H1 (cell line): ENCODE results near the gene UBE2E2. TPM values are rescaled to one million over a fixed set of nuclear protein-coding genes. Genes with fewer than 3 reads are reported as not detected.

Source experiments
- CTCF ChIA-PET: fragments of 300-600 bp; sonication (Branson Sonifier 250); formaldehyde crosslinking; loops from one replicate; lab custom pipeline; 2021; ENCODE audit not compliant: partially characterized antibody; lab: Charles Lee
- POLR2A ChIA-PET: fragments of 300-600 bp; sonication (Branson Sonifier 250); formaldehyde crosslinking; loops from one replicate; lab custom pipeline; 2021; ENCODE audit warnings: inconsistent platforms; ENCODE audit not compliant: partially characterized antibody; lab: Charles Lee
- DNase-seq, 2 experiments: peaks; one replicate each; pipeline versions ENCODE4 v3.0.0 to v3.0.0-alpha.2; 2010 to 2022; ENCODE audit warnings: low spot score in 2 of 2, low read depth in 1 of 2, mixed read lengths in 1 of 2
- FAIRE-seq: peaks from 2 replicates; lab custom pipeline; 2011; peaks lifted over from hg19 to GRCh38; lab: Jason Lieb, UNC
- H2AFZ ChIP-seq: 2 replicates; pipeline ENCODE4 v1.8.1; 2012; ENCODE audit warnings: low read length, inconsistent platforms
- H2AK5ac ChIP-seq: 2 replicates; pipeline ENCODE4 v1.6.1; 2013; ENCODE audit warnings: low read depth, low read length
- H2BK120ac ChIP-seq: replicated peaks from 2 replicates; pipeline ENCODE3; 2013; ENCODE audit warnings: low read depth, low read length, inconsistent platforms
- H2BK12ac ChIP-seq: 2 replicates; pipeline ENCODE4 v1.6.1; 2013; ENCODE audit warnings: low read depth, low read length
- H2BK15ac ChIP-seq: 2 replicates; pipeline ENCODE4 v1.6.1; 2013; ENCODE audit warnings: low read length
- H2BK20ac ChIP-seq: 2 replicates; pipeline ENCODE4 v1.6.1; 2013; ENCODE audit warnings: low read length
- H2BK5ac ChIP-seq: 2 replicates; pipeline ENCODE4 v1.6.1; 2013; ENCODE audit warnings: low read depth, low read length
- H3K14ac ChIP-seq: 2 replicates; pipeline ENCODE4 v1.6.1; 2013; ENCODE audit warnings: inconsistent platforms; ENCODE audit not compliant: insufficient read length
- H3K18ac ChIP-seq: 2 replicates; pipeline ENCODE4 v1.6.1; 2013; ENCODE audit warnings: low read length; ENCODE audit errors: extremely low read depth
- H3K23ac ChIP-seq: 2 replicates; pipeline ENCODE4 v1.6.1; 2013; ENCODE audit warnings: inconsistent platforms; ENCODE audit not compliant: insufficient read length
- H3K23me2 ChIP-seq: 2 replicates; pipeline ENCODE4 v1.6.1; 2013; ENCODE audit warnings: low read depth, low read length
- H3K27ac ChIP-seq: 2 replicates; pipeline ENCODE4 v1.6.1; 2011; ENCODE audit warnings: low read depth, low read length, inconsistent platforms
- H3K27me3 ChIP-seq, 4 experiments: replicated peaks in 1 of 4; 1 replicate in 1 of 4; 2 replicates in 3 of 4; pipeline versions ENCODE4 v1.6.1 to v1.8.1; 2011 to 2013; ENCODE audit warnings: low read length in 3 of 4, mild to moderate bottlenecking in 3 of 4, inconsistent platforms in 2 of 4, mixed read lengths in 2 of 4, moderate library complexity in 1 of 4; ENCODE audit not compliant: control insufficient read depth in 3 of 4, insufficient read depth in 3 of 4; ENCODE audit errors: extremely low read depth in 1 of 4
- H3K36me3 ChIP-seq, 4 experiments: 2 replicates each; pipeline versions ENCODE4 v1.6.1 to v1.8.1; 2011 to 2013; ENCODE audit warnings: mild to moderate bottlenecking in 4 of 4, low read length in 3 of 4, moderate library complexity in 2 of 4, control low read depth in 1 of 4, inconsistent platforms in 1 of 4; ENCODE audit not compliant: insufficient read depth in 4 of 4, control insufficient read depth in 2 of 4
- H3K4ac ChIP-seq: replicated peaks from 2 replicates; pipeline ENCODE3; 2013; ENCODE audit warnings: low read length, low read depth, mixed read lengths, inconsistent platforms; ENCODE audit not compliant: insufficient read length
- H3K4me1 ChIP-seq, 4 experiments: replicated peaks in 1 of 4; 1 replicate in 1 of 4; 2 replicates in 3 of 4; pipeline versions ENCODE4 v1.6.1 to v1.8.1; 2011 to 2013; ENCODE audit warnings: low read length in 3 of 4, inconsistent platforms in 2 of 4, mixed read lengths in 1 of 4; ENCODE audit not compliant: insufficient read depth in 4 of 4, control insufficient read depth in 3 of 4
- H3K4me2 ChIP-seq, 2 experiments: 2 replicates each; pipeline versions ENCODE4 v1.6.1 to v1.8.1; 2011 to 2013; ENCODE audit warnings: low read depth in 2 of 2, low read length in 2 of 2, control low read depth in 1 of 2, inconsistent platforms in 1 of 2, mild to moderate bottlenecking in 1 of 2; ENCODE audit not compliant: insufficient read depth in 1 of 2
- H3K4me3 ChIP-seq, 4 experiments: fragments of 200-600, 300-600 bp in 1 of 4; sonication (generic), shearing (Covaris generic), sonication (Bioruptor Twin) in 1 of 4; 2 replicates each; pipeline versions ENCODE4 v1.5.1 to v1.8.1; 2011 to 2016; ENCODE audit warnings: low read length in 4 of 4, low read depth in 3 of 4, control low read depth in 2 of 4, inconsistent platforms in 2 of 4, mild to moderate bottlenecking in 2 of 4, mixed read lengths in 1 of 4, moderate library complexity in 1 of 4; ENCODE audit not compliant: insufficient read depth in 2 of 4; ENCODE audit errors: extremely low read depth in 1 of 4
- H3K56ac ChIP-seq: replicated peaks from 2 replicates; pipeline ENCODE3; 2013; ENCODE audit warnings: low read depth, mild to moderate bottlenecking, mixed read lengths, low read length, inconsistent platforms; ENCODE audit not compliant: insufficient read length
- H3K79me1 ChIP-seq: 2 replicates; pipeline ENCODE4 v1.6.1; 2013; ENCODE audit warnings: low read depth, low read length, control low read depth
- H3K79me2 ChIP-seq, 2 experiments: 2 replicates each; pipeline versions ENCODE4 v1.6.1 to v1.8.1; 2012 to 2013; ENCODE audit warnings: low read length in 2 of 2, mild to moderate bottlenecking in 2 of 2, inconsistent platforms in 1 of 2; ENCODE audit not compliant: insufficient read depth in 2 of 2, control insufficient read depth in 1 of 2
- H3K9ac ChIP-seq, 4 experiments: replicated peaks in 1 of 4; 1 replicate in 1 of 4; 2 replicates in 3 of 4; pipeline versions ENCODE4 v1.6.1 to v1.8.1; 2011 to 2013; ENCODE audit warnings: low read depth in 3 of 4, low read length in 3 of 4, control low read depth in 2 of 4, mild to moderate bottlenecking in 2 of 4, moderate library complexity in 2 of 4, inconsistent platforms in 1 of 4; ENCODE audit errors: extremely low read depth in 1 of 4
- H3K9me3 ChIP-seq, 2 experiments: 2 replicates each; pipeline versions ENCODE4 v1.6.1 to v1.8.1; 2012 to 2013; ENCODE audit warnings: mild to moderate bottlenecking in 2 of 2, moderate library complexity in 2 of 2, control low read depth in 1 of 2, inconsistent platforms in 1 of 2, low read depth in 1 of 2, low read length in 1 of 2, mixed read lengths in 1 of 2; ENCODE audit not compliant: insufficient read depth in 2 of 2
- H4K20me1 ChIP-seq, 2 experiments: replicated peaks in 1 of 2; 2 replicates each; pipeline versions ENCODE3 to v1.8.1; 2011 to 2013; ENCODE audit warnings: inconsistent platforms in 2 of 2, low read length in 2 of 2, mild to moderate bottlenecking in 1 of 2; ENCODE audit not compliant: insufficient read depth in 2 of 2, control insufficient read depth in 1 of 2
- H4K5ac ChIP-seq: 2 replicates; pipeline ENCODE4 v1.6.1; 2013; ENCODE audit warnings: low read length, low read depth, mixed read lengths, inconsistent platforms; ENCODE audit not compliant: insufficient read length
- H4K8ac ChIP-seq: 2 replicates; pipeline ENCODE4 v1.8.0; 2013; ENCODE audit warnings: mild to moderate bottlenecking, moderate library complexity, low read length, inconsistent platforms; ENCODE audit not compliant: insufficient read depth; ENCODE audit errors: extremely low read depth
- H4K91ac ChIP-seq: replicated peaks from 2 replicates; pipeline ENCODE3; 2013; ENCODE audit warnings: low read length, mixed read lengths, inconsistent platforms; ENCODE audit not compliant: insufficient read length
- ATF2 ChIP-seq: IDR thresholded peaks from 2 replicates; pipeline ENCODE4 v1.6.1; 2012; ENCODE audit warnings: low read length, inconsistent platforms
- ATF3 ChIP-seq: IDR thresholded peaks from 2 replicates; pipeline ENCODE4 v1.6.1; 2011; ENCODE audit warnings: low read depth, mild to moderate bottlenecking, low read length; ENCODE audit not compliant: insufficient read depth
- BCL11A ChIP-seq, 2 experiments: IDR thresholded peaks; one replicate each; pipeline ENCODE4 v1.6.1; 2011; ENCODE audit warnings: low read depth in 2 of 2, low read length in 2 of 2, mild to moderate bottlenecking in 2 of 2
- EGR1 ChIP-seq: IDR thresholded peaks from 2 replicates; pipeline ENCODE4 v1.6.1; 2011; ENCODE audit warnings: low read depth, low read length, borderline replicate concordance
- EP300 ChIP-seq, 2 experiments: IDR thresholded peaks; 1 replicate in 1 of 2; 2 replicates in 1 of 2; pipeline ENCODE4 v1.6.1; 2011 to 2012; ENCODE audit warnings: low read depth in 2 of 2, low read length in 2 of 2, mild to moderate bottlenecking in 2 of 2, borderline replicate concordance in 1 of 2, inconsistent platforms in 1 of 2, moderate library complexity in 1 of 2
- FOSL1 ChIP-seq: IDR thresholded peaks from 2 replicates; pipeline ENCODE4 v1.6.1; 2011; ENCODE audit warnings: mild to moderate bottlenecking, low read depth, low read length, moderate library complexity; ENCODE audit not compliant: insufficient read depth
- KDM1A ChIP-seq: fragments of 200-600, 300-600 bp; sonication (generic); IDR thresholded peaks from 2 replicates; pipeline ENCODE4 v1.7.1; 2016; ENCODE audit warnings: mild to moderate bottlenecking, low read length, borderline replicate concordance
- MAFK ChIP-seq: IDR thresholded peaks from 2 replicates; pipeline ENCODE4 v1.6.1; 2012; ENCODE audit warnings: low read depth, mild to moderate bottlenecking, improper control_type of control experiment, low read length
- NRF1 ChIP-seq: IDR thresholded peaks from 2 replicates; pipeline ENCODE4 v1.6.1; 2011; ENCODE audit warnings: mild to moderate bottlenecking, low read depth, low read length, improper control_type of control experiment
- SIN3A ChIP-seq, 2 experiments: IDR thresholded peaks in 1 of 2; conservative IDR thresholded peaks in 1 of 2; 2 replicates each; pipeline ENCODE4 v1.6.1; 2011 to 2012; ENCODE audit warnings: low read length in 2 of 2, improper control_type of control experiment in 1 of 2, low read depth in 1 of 2, mild to moderate bottlenecking in 1 of 2
- TAF1 ChIP-seq: IDR thresholded peaks from 2 replicates; pipeline ENCODE4 v1.6.1; 2011; ENCODE audit warnings: mild to moderate bottlenecking, low read depth, low read length
- TBP ChIP-seq: IDR thresholded peaks from 2 replicates; pipeline ENCODE4 v1.6.1; 2011; ENCODE audit warnings: low read depth, low read length, improper control_type of control experiment
- WGBS, 2 experiments: shearing (Covaris generic) in 1 of 2; methylation state at CpG; one replicate each; pipeline versions ENCODE4 v1.1.6 to v1.1.7; 2013 to 2015; ENCODE audit warnings: low lambda C conversion rate in 2 of 2, mixed read lengths in 2 of 2, inconsistent platforms in 1 of 2, low coverage in 1 of 2, missing lambda C conversion rate in 1 of 2; ENCODE audit not compliant: insufficient replicate concordance in 2 of 2, insufficient coverage in 1 of 2, insufficient read length in 1 of 2; ENCODE audit errors: extremely low coverage in 1 of 2, missing lambda C conversion rate in 1 of 2; 5-methylcytosine and 5-hydroxymethylcytosine counted together
- polyA plus RNA-seq, 7 experiments: library from polyadenylated mRNA; depleted of rRNA in 3 of 7; stranded (reverse) in 5 of 7; unstranded in 2 of 7; fragments of >200 nt in 5 of 7; fragments of 200-250 nt in 2 of 7; gene quantifications; 1 replicate in 5 of 7; 2 replicates in 1 of 7; 4 replicates in 1 of 7; pipeline versions ENCODE4 v1.2.1 to v1.2.3, GENCODE V29; 2011 to 2013; ENCODE audit warnings: missing spikeins in 2 of 7, mixed read lengths in 2 of 7
- total RNA-seq: library from RNA; stranded (reverse); fragmentation: NEBNext Ultra II Directional; extraction: Animal tissue kit (Norgen Biotek cat#: 25700); gene quantifications from 2 replicates; pipeline ENCODE4 v1.2.1, GENCODE V29; 2021

The UBE2E2 gene
- total and polyA plus RNA-seq, 2 of the 8 experiments (the other 6 are each of a cell fraction or from before 2014, with no cell fraction given), result 57.6 to 70.6 TPM

- Histone ChIP-seq H3K27me3 (no peaks in the 10 kb centered on the region), H3K4me2 (no peak overlapping the region), H3K9me3 (0 out of 4 replicates have a peak, but pooled peaks cover 0 to under 1% of the 10 kb centered on the region in 2 experiments), H3K23me2 (no peaks in the 10 kb centered on the region), H2BK20ac (no peak overlapping the region), H3K23ac (no peak overlapping the region), H3K79me1 (no peaks in the 10 kb centered on the region), H3K4me1 (no peaks in the 10 kb centered on the region), H3K56ac (no peak overlapping the region), H3K36me3 (no peaks in the 10 kb centered on the region), H4K5ac (no peak overlapping the region), H4K20me1 (no peaks in the 10 kb centered on the region), H3K14ac (no peak overlapping the region), H2BK120ac (no peak overlapping the region), H3K27ac (no peak overlapping the region), H4K91ac (no peak overlapping the region), H3K79me2 (no peaks in the 10 kb centered on the region), H2BK12ac (no peak overlapping the region), H3K4me3 (no peak overlapping the region), H3K18ac (no peak overlapping the region), H2AFZ (no peak overlapping the region), H3K9ac (no peak overlapping the region), H4K8ac (no peak overlapping the region), H3K4ac (no peak overlapping the region), H2AK5ac (no peak overlapping the region), H2BK5ac (no peak overlapping the region), H2BK15ac (no peak overlapping the region)
- CTCF ChIA-PET, result no interaction called here
- WGBS, 2 experiments, result 93% methylated on average over 3 of the region's 3 CpGs; no CpG with 5 or more reads in 1 of the 2 experiments
- DNase-seq, result no peak
- no peak for FAIRE-seq
- POLR2A ChIA-PET, result no interaction called here
- TF ChIP-seq ATF2 (no peak), TAF1 (no peak), ATF3 (no peak), MAFK (no peak), FOSL1 (no peak), EGR1 (no peak), BCL11A (IDR thresholded peaks at IDR 0.05; ENCODE audit: low read depth in 2 of 2, low read length in 2 of 2) (no peak), NRF1 (no peak), SIN3A (conservative IDR thresholded peaks at IDR 0.05 in 1 of 2, IDR thresholded peaks at IDR 0.05 in 1 of 2; ENCODE audit: low read depth in 1 of 2, low read length in 2 of 2) (no peak), EP300 (IDR thresholded peaks at IDR 0.05; ENCODE audit: borderline replicate concordance in 1 of 2, low read depth in 2 of 2, low read length in 2 of 2) (no peak), KDM1A (no peak), TBP (no peak)
These were observed 153.0 kb downstream of the UBE2E2 start for GRCh38 chr3:23356169-23356568.
